Lower leg skin (tissue), 3 donors: Measurements from ENCODE around the gene FGD3.

ENCODE experiments used
- CTCF ChIP-seq, 3 donors: fragments of 450-650 bp; IDR thresholded peaks; one replicate each; pipeline ENCODE4 v1.5.1; 2016; ENCODE audit warnings: antibody characterized with exemption in 3 of 3, mild to moderate bottlenecking in 3 of 3, moderate library complexity in 2 of 3
- POLR2A ChIP-seq, 2 donors: fragments of 450-650 bp; IDR thresholded peaks; one replicate each; pipeline ENCODE4 v1.6.1; 2016 to 2017; ENCODE audit warnings: antibody characterized with exemption in 2 of 2, mild to moderate bottlenecking in 1 of 2, moderate library complexity in 1 of 2

GRCh38 chr9:93058355-93059010 is 111.2 kb downstream of the FGD3 start, which contains the start of gene SUSD3:
- TF ChIP-seq POLR2A (IDR thresholded peaks at IDR 0.05) (no peak), CTCF (IDR thresholded peaks at IDR 0.05) (no peak)
